ENCODE results near the gene TAP1.

- TF ChIP-seq CTCF (IDR thresholded peaks at IDR 0.05), result peak; percentile 88
- TF ChIP-seq SIN3A (IDR thresholded peaks at IDR 0.05; ENCODE audit: borderline replicate concordance, insufficient read depth, low read depth, low read length), result no peak
- no peak for TF ChIP-seq TCF7L2 (IDR thresholded peaks at IDR 0.05; ENCODE audit: low read depth, low read length)
- no peak for TF ChIP-seq POLR2AphosphoS5 (IDR thresholded peaks at IDR 0.05; ENCODE audit: low read depth, low read length)
These were observed 56.4 kb downstream of the TAP1 start for GRCh38 chr6:32796848-32797776.

All from Panc1 (cell line).